Measurements from ENCODE around the gene EXOC6B.

Gene EXOC6B

DNA sequence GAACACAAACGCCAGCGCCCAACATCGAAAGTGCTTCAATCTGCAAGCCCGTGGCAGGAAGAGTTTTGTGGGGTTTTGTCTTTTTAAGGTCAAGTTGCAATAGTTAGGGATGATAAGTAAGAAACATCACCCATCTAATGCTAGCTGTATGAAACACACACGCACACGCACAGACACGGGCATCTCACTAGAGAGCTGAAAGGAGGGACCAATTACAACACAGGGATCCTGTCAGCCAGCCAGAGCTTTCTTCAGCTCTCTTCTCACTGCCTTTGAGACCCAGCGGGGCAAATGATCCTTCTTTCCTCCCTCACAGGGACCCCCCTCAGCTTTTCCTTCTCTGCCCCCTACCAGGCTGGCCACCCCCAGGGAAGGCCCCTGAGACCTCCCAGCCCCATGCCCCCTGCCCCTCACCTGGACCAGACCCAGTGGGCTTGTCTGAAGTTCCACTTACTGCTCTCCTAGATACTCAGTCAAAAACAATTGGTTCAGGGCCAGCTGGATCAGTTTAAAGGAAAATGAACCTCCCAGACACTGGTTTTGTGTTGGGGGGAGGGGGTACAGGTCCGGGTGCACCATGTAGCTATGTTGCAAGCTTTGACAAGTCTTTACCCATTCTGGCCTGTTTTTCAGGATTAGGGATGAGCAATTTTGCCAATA is 696.0 kb downstream of the EXOC6B start:
- DNase-seq: peak; percentile 62

DNA sequence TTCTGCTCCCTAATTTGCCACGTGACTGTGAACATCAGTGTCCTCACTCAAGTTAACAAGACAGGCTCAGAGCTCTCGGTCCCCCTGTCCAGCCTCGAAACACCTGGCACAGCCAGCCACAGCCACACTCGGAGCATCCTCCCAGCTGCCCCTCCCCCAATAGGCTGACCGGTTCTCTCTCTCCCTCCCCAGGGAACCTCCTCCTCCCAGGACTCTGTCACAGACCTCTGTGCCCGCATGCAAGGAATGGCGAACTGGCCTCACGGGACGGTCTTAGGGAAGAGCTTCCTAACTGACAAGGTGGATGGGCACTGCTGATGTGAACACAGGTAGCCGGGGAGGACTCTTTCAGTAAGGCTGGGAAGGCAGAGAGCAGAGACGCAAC is 697.0 kb downstream of the EXOC6B start:
- DNase-seq: no peak

DNA sequence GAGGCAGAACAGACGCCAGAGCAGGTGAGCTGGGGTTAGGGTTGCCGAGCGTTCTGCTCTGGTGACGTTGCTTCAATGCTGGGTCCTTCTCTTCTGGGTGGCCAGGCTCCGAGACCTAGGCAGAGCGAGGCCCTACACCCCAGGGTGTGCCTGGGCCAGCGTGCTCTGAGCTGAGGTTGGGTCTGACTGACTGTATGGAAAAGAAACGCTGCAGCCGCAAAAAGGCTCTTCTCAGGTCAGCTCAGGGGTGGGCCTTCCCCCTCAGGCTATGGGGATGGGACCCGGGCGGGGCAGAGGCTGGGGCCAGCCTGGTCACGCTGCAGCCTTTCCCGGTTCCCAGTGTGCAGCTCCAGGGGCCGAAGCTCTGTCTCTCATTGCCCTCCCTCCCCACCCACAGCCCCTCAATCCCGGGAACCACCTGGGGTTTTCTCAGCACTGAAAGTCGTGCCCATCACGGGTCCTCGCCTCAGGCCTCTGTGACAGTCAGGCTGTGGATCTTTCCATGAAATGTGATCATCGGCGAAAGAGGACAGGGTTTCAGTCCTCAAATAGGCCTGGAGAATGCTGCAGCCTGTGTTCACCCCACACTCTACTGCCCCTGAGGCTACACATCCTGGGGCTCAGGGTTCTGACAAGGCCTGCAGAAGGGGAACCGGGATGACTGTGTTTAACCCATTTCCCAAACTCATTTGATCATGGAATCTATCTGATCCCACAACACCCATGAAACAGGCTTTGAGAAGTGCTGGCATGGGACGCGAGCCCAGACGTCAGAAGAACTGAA is 697.6 kb downstream of the EXOC6B start:
- no peak for DNase-seq

DNA sequence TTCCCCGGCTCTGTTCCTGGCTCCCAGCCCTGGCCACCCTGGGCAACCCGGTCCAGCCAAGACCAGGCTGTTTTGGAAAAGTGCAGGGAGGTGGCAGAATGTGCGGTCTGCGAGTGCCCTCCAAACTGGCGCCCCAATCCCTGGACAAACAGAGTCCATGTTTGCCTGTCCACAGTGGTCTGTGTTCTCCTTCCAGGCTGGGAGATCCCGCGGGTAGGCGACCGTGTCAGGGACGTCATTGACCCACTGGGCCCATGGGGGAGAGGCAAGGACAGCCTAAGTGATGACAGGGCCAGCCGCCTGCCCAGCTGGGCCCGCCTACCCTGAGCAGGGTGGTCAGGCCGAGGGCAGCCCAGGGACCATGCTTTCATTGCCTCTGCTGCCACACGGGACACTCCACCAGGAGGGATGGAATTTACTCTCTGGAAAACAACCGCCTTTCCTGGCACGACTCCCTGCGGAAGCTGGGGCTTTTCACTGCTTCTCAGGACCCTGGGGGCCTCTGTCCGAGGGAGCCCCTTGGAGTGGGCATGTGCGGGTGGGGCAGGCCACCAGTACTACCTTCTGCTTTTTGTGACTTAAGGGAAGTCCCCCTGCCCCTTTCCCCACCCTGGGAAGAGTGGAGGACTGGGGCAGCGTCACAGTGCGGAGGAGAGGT is 698.3 kb downstream of the EXOC6B start:
- DNase-seq: no peak

DNA sequence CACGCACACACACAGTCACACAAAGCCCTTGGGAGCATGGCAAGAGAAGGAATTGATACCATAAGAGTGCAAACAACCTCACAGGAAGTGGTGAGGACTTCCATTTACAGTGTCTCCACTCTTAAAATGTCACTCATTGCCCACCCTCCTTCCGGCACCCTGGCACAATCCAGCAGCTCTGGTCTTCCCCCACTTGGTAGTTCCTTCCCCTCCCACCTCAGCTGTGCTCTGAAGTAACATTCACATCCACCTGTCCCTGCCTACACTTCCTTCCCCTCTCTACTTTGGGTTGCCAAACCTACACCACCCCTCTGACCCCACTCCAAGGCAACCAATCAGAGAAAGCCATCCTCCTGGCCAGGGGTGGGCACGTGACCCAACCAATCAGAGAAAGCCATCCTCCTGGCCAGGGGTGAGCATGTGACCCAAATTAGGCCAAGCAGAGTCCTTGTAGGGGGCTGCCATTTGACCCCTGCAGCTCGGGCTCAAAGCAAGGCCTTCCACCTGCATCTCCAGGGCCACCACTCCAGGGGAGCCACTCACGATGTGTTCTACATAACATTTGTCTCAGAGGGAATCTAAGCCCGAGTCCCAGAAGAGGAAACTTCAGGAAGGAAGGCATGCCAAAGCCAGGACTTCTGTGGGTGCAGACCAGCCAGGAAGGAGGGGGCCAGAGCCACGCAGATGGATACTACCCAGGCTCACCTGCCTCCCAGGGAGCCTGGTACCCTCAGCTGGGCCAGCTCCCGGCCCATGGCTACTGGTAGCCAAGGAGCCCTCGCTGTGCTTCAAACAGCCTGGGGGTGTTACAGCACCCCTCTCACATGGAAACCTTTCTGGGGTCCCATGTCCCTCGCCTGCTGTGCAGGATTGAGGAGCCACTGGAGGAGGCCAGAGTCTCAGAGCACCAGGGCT is 699.4 kb downstream of the EXOC6B start:
- DNase-seq: no peak

Data from left hindlimb (tissue), 1 donor.